Keratinocyte (primary cell): Measurements from ENCODE around the gene LTN1.

Source experiments
- EZH2 ChIP-seq: IDR thresholded peaks from one replicate; pipeline ENCODE4 v1.6.1; 2012; ENCODE audit warnings: inconsistent platforms, mild to moderate bottlenecking, low read length, moderate library complexity
- TF ChIP-seq, protein P1 (sequence below), 3 experiments: IDR thresholded peaks in 1 of 3; conservative IDR thresholded peaks in 1 of 3; optimal IDR thresholded peaks in 1 of 3; 2 replicates in 2 of 3; 3 replicates in 1 of 3; pipeline versions ENCODE3 to v1.5.1; 2011; ENCODE audit warnings: low read length in 3 of 3, mild to moderate bottlenecking in 3 of 3, moderate library complexity in 2 of 3, control low read depth in 1 of 3, inconsistent platforms in 1 of 3; ENCODE audit not compliant: insufficient read depth in 2 of 3; ENCODE audit errors: extremely low read depth in 1 of 3

DNA sequence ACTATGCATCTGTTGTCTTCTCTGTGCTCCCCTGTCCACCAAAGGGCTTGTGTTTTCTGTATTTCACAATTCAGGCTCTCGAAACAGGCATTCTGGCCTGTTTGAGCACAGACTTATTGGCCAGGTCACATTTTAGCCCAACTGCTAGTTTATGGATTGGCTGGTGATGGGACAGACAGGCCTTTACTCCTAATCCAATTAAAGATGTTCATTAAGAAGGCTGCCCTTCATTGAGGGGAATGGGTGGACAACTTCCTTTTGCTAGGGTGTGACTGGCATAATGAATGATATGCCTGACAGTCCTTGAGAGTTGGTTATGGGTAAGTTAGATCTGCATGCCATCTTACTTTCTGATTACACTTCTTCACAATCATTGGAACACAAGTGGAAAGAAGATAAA is 86.4 kb downstream of the LTN1 start:
- TF ChIP-seq, protein P1, sequence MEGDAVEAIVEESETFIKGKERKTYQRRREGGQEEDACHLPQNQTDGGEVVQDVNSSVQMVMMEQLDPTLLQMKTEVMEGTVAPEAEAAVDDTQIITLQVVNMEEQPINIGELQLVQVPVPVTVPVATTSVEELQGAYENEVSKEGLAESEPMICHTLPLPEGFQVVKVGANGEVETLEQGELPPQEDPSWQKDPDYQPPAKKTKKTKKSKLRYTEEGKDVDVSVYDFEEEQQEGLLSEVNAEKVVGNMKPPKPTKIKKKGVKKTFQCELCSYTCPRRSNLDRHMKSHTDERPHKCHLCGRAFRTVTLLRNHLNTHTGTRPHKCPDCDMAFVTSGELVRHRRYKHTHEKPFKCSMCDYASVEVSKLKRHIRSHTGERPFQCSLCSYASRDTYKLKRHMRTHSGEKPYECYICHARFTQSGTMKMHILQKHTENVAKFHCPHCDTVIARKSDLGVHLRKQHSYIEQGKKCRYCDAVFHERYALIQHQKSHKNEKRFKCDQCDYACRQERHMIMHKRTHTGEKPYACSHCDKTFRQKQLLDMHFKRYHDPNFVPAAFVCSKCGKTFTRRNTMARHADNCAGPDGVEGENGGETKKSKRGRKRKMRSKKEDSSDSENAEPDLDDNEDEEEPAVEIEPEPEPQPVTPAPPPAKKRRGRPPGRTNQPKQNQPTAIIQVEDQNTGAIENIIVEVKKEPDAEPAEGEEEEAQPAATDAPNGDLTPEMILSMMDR (optimal IDR thresholded peaks at IDR 0.05 in 1 of 3, IDR thresholded peaks at IDR 0.05 in 1 of 3, conservative IDR thresholded peaks at IDR 0.05 in 1 of 3; ENCODE audit: extremely low read depth in 1 of 3, insufficient read depth in 2 of 3, low read length in 3 of 3): no peak
- TF ChIP-seq EZH2: no peak
